T-helper 1 cell treated with Interleukin-12 subunit alpha and Interleukin-12 subunit beta and Interleukin-4 antibody, amounts not matched to agents 30 μg/mL and 1 μg/mL, for 36 hours (primary cell): ENCODE results near the gene UBE2S.

Experiments
- H3K27ac Mint-ChIP-seq: one replicate; pipeline ENCODE4 v1.8.0; 2021; ENCODE audit warnings: mild to moderate bottlenecking, mixed read lengths
- H3K27me3 Mint-ChIP-seq: one replicate; pipeline ENCODE4 v1.8.0; 2021; ENCODE audit warnings: low read depth, mixed read lengths
- H3K36me3 Mint-ChIP-seq: one replicate; pipeline ENCODE4 v1.8.0; 2021; ENCODE audit warnings: low read depth, mixed read lengths
- H3K4me1 Mint-ChIP-seq: one replicate; pipeline ENCODE4 v1.8.0; 2021; ENCODE audit warnings: low read depth, mixed read lengths
- H3K4me3 Mint-ChIP-seq: one replicate; pipeline ENCODE4 v1.8.0; 2021; ENCODE audit warnings: mild to moderate bottlenecking, moderate library complexity, mixed read lengths
- H3K9me3 Mint-ChIP-seq: one replicate; pipeline ENCODE4 v1.8.0; 2021; ENCODE audit warnings: mixed read lengths

The UBE2S gene

GRCh38 chr19:55358493-55358892, 49.1 kb downstream of the UBE2S start:
- H3K36me3 Mint-ChIP-seq: no peaks in the 10 kb centered on the region
- H3K9me3 Mint-ChIP-seq: no peaks in the 10 kb centered on the region
- no peak overlapping the region for H3K4me3 Mint-ChIP-seq
- H3K27ac Mint-ChIP-seq: no peak overlapping the region
- peaks cover 31% of the 10 kb centered on the region for H3K27me3 Mint-ChIP-seq
- peaks cover under 1% of the 10 kb centered on the region for H3K4me1 Mint-ChIP-seq

- Mint-ChIP-seq H3K4me3 (no peak overlapping the region), H3K9me3 (no peaks in the 10 kb centered on the region), H3K4me1 (peaks cover 12% of the 10 kb centered on the region), H3K27me3 (peaks cover 58% of the 10 kb centered on the region), H3K27ac (no peak overlapping the region), H3K36me3 (no peaks in the 10 kb centered on the region)
Observed at GRCh38 chr19:55355213-55355821, 52.3 kb downstream of the UBE2S start.

DNA sequence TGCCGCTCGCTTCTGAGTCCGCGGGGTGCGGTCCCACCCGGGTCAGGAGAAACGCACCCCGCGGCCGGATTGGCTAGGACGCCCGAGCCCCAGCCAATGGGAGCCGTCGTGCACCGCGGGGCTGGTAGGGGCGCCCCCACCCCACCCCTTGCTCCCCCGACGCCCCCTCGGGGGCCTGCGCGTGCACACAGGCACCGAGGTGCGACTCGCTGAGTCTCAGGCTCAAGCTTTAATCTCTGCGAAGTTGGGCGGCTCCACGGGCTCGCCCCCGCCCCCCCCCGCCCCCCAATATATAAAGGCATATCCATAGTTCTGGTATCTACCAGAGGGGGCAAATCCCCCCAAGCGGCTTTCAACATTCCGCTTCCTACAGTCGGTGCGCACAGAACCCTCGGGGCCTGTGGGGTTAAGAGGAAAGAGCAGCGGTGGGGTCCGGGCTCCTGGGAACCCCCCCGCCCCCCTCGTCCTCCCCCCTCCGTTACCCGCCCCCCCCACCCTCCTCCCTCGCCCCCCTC, 52.8 kb downstream of the UBE2S start, which contains the start of gene COX6B2:
Gene COX6B2 (minus strand): TSS at position 22 of the 515 bp plus-strand sequence. CDS start 198 bp downstream, outside the sequence.
- Mint-ChIP-seq H3K4me1 (peaks cover 12% of the 10 kb centered on the region), H3K4me3 (peak within 1 kb of the TSS; percentile 81), H3K9me3 (no peaks in the 10 kb centered on the region), H3K36me3 (no peaks in the 10 kb centered on the region), H3K27ac (no peak within 1 kb of the TSS), H3K27me3 (peaks cover 58% of the 10 kb centered on the region)

DNA sequence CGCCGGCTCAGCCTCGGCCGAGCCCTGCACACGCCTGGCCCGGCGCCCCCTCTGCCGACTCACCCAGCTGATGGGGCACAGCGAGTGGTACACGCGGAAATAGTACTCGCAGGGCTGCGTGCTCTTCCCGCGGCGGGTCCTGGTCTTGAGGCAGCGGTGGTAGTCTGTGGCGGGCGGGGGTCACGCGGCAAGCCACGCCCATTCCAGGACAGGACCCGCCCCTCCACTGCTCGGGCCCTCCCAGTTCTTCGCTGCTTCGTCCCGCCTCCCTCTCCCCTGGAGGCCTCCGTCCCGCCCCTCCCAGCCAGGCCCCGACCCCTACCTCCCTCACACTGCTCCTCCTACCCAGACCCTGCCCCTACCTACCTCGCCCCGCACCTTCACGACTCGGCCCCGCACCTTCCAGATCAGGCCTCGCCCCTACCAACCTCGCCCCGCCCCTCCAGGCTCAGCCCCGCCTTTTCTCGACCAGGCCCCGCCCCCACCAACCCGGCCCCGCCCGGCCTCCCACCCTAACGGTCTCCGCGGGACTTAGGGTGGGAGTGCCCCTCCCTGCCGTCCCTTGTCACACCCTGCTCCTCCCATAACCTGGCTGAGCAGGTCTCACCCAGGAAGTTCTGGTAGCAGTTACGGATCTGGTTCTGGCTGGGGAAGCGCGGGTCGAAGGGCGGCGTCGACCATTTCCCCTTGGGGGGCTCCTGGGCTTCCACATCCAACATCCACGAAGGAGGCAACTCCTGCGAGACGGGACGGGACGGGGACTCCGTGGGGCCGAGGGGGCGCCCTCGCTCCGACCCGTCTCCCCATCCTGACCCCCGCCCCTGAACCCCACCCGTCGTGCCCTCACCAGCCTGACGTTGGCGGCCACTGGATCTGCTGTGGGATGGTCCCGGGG, 53.5 kb downstream of the UBE2S start:
- no peak overlapping the region for H3K27ac Mint-ChIP-seq
- no peaks in the 10 kb centered on the region for H3K36me3 Mint-ChIP-seq
- no peaks in the 10 kb centered on the region for H3K9me3 Mint-ChIP-seq
- H3K4me1 Mint-ChIP-seq: peaks cover 12% of the 10 kb centered on the region
- peaks cover 58% of the 10 kb centered on the region for H3K27me3 Mint-ChIP-seq
- peak overlapping the region; percentile 81 for H3K4me3 Mint-ChIP-seq

DNA sequence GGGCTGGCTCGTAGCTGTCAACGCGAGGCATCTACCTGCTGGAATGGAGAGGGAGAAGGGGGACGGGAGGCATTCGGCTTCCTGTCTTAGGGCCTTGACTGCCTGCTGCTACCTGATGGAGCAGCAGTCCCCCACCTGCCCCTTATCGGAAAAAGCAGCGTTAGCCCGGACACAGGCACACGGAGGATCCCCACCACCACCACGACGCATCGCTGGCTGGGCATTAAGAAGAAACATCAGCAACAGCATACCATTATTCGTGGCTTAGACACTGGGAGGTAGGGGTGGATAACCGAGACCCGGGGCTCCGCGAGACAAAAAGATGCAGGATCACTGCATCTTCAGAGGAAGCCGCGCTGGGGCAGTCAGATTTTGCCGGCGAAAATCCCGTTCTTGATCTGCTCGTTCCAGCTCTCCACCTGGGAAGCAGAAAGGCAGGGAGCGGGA, 54.2 kb downstream of the UBE2S start:
- Mint-ChIP-seq H3K9me3 (no peaks in the 10 kb centered on the region), H3K27ac (no peak overlapping the region), H3K4me1 (peaks cover 12% of the 10 kb centered on the region), H3K4me3 (peak overlapping the region; percentile 81), H3K36me3 (no peaks in the 10 kb centered on the region), H3K27me3 (peaks cover 58% of the 10 kb centered on the region)

DNA sequence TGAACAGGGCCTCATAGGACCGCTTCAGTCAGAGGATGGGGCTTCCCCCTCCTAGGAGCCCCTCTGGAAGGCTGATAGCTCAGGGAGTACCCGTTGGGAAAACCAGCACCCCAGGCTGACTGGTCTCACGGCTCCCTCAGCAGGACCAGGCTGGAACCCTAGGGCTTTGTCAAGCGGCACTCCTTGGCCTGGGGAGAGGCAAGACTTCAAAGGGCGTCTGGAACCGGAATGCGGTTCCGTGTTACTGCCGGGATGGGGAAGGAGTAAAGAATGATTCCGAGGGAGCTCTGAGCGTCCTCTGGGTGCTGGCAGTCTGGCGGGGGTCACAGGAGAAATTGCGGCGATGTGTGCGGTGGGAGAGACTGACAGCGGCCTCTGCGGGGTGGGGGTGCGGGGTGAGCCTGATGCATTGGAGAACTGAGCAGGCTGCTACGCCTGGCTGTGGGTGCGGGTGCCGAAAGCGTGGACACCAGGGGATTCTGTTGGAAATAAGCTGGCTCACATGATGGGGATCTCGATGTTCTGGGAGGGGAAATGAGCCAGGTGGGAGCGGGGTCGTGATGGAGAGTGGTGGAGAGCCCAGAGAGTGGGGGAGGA, 54.9 kb downstream of the UBE2S start:
- Mint-ChIP-seq H3K36me3 (no peaks in the 10 kb centered on the region), H3K4me3 (peak overlapping the region; percentile 81), H3K27me3 (peaks cover 58% of the 10 kb centered on the region), H3K27ac (no peak overlapping the region), H3K9me3 (no peaks in the 10 kb centered on the region), H3K4me1 (peaks cover 12% of the 10 kb centered on the region)

DNA sequence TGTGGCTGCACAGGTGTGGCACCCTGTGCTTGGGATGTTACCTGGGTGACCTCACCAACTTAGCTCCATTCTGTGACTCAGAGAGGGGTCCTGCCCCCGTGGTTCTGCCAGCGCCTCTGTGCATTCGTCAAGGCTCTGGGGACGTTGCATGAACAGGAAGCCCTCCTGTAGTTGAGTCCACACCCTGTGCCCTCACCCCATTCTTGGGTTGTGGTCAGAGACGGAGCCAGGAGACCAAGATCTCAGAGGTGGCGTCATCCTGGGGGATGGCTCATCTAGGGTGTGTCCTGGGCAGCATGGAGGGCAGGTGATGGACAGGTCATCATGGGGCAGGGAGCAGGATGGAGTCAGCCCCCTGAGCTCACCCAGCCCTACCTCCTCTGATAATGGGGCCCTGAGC, 55.5 kb downstream of the UBE2S start:
- H3K27me3 Mint-ChIP-seq: peaks cover 53% of the 10 kb centered on the region
- H3K4me3 Mint-ChIP-seq: no peak overlapping the region

DNA sequence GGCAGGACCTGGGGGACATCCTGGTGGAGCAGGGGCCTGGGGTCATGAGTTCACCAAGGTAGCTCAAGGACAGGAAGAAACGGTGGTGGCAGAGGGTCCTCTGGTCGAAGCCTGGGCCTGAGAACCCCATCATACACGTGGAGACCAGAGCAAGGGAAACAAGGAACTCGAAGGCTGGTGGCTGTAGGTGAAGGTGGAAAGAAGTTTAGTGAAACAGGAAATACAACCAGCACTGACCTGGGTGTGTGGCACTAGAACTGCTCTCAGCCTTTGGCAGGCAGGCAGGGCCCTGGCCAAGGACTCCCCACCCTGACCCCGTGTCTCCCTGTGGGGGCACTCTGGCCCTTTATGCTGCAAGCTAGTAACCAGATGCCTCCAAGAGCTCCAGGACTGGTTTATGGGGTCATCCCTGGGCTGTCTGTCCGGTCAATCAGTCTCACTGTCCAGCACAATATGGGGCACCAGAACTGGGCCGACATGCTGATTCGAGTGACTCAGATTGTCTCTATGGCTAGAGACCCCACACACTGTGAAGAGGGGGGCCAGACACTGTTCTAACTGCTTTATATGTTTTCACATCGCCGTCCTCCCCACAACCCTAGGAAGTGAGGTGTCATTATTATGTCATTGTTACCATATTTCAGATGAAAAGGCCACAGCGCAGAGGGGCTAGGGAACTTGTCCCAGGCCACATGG, 56.8 kb downstream of the UBE2S start:
- Mint-ChIP-seq H3K27ac (no peak overlapping the region), H3K36me3 (no peaks in the 10 kb centered on the region), H3K4me3 (no peak overlapping the region), H3K4me1 (peaks cover 12% of the 10 kb centered on the region), H3K27me3 (peaks cover 43% of the 10 kb centered on the region), H3K9me3 (no peaks in the 10 kb centered on the region)

More for the DNA sequence above, 55.5 kb downstream of the UBE2S start:
- H3K9me3 Mint-ChIP-seq: no peaks in the 10 kb centered on the region
- H3K36me3 Mint-ChIP-seq: no peaks in the 10 kb centered on the region
- no peak overlapping the region for H3K27ac Mint-ChIP-seq
- H3K4me1 Mint-ChIP-seq: peaks cover 12% of the 10 kb centered on the region
